GM12801 (cell line): ENCODE measurements around the gene APC2.

Source experiments
- TF ChIP-seq, protein P1 (sequence below): IDR thresholded peaks from one replicate; pipeline ENCODE4 v1.5.1; 2011; ENCODE audit warnings: control low read depth; ENCODE audit not compliant: insufficient read length; ENCODE audit errors: extremely low read depth

APC2 gene

DNA sequence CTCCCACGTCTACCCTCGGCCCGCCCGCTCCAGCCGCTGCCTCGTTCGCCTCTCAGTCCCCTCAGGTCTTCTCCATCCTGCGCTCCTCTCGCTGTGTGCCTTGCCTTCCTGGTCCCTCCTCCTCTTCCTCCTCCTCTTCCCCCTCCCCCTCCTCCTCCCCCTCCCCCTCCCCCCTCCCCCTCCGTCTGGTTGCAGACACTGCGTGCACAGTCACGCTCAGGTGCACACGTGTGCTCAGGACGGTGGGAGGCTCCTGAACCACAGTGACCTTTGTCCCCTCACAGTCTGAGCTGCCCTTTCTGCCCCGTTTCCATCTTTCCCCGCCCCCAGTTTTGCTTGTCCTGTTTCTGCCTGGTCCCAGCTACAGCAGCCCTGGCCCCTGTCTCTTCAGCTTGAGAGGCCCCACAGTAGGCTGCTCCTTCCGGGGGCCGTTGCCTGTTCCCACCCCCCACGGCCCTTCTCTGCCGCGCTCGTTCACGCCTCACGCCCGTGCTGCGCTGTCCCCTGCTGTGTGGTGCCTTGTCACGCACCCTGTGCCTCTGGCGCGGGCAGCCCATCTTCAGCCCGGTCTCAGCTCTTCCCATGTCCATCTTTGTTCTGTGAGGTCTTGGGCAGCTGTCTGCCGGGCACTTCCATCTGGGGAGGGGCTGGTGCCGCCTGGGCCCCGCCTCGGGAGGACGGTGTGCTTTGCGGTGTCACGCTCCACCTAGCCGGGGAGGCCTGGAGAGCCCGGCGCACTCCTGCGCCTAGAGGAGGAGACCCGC lies 25.5 kb upstream of the APC2 start:
- TF ChIP-seq, protein P1, sequence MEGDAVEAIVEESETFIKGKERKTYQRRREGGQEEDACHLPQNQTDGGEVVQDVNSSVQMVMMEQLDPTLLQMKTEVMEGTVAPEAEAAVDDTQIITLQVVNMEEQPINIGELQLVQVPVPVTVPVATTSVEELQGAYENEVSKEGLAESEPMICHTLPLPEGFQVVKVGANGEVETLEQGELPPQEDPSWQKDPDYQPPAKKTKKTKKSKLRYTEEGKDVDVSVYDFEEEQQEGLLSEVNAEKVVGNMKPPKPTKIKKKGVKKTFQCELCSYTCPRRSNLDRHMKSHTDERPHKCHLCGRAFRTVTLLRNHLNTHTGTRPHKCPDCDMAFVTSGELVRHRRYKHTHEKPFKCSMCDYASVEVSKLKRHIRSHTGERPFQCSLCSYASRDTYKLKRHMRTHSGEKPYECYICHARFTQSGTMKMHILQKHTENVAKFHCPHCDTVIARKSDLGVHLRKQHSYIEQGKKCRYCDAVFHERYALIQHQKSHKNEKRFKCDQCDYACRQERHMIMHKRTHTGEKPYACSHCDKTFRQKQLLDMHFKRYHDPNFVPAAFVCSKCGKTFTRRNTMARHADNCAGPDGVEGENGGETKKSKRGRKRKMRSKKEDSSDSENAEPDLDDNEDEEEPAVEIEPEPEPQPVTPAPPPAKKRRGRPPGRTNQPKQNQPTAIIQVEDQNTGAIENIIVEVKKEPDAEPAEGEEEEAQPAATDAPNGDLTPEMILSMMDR, result no peak

DNA sequence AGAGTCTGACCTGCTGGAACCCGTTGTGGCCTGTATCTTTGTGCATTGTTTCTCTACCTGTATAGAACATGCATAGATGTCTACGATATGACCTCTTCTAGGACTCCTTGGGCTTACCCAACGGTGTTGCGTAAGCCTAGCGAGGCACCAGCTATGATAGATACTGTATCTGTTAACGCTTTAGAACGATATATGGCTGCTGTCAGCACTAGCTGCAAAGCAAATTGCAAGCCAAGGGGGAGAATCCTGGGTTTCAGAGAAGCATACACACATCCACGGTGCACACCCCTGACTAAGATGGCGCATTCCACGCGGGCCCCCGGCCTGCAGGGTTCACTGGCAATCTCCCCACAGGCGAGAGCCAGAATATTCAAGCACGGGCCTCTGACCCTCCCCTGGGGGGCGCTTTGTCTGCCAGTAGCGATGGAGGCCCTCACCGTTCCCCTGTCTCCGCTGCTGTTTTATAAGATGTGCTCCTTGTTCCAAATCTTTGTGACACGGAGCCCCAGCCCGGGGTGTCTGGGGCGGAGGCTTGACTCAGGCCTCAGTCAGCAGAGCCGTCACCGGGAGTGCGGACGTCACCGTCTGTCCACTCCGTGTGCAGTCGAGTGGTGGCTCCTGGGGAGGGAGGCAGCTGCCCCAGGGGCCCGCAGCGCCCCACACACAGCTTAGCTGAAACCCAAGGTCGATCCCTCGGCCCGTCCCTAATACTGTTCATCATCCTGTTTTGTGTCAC lies 24.7 kb upstream of the APC2 start:
- TF ChIP-seq, protein P1, result no peak

DNA sequence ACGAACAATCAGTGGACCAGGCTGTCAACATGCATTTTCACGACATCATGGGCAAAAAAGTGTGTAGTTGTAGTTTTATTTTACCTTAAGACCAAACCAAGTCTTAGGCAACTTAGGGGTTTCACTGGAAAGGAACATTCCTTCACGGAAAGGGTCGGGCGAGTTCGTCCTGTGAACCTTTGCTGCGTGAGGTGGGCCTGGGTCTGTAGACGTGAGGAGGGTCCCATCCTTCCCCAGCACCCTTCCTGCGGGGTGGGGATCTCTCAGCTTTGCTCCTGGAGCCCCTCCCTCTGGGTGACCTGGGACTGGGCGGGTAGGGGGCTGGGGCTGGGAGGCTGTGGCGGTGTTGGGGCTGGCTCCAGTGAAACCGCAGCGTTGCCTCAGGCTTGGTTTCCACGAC lies 24.0 kb upstream of the APC2 start:
- TF ChIP-seq, protein P1, result no peak

DNA sequence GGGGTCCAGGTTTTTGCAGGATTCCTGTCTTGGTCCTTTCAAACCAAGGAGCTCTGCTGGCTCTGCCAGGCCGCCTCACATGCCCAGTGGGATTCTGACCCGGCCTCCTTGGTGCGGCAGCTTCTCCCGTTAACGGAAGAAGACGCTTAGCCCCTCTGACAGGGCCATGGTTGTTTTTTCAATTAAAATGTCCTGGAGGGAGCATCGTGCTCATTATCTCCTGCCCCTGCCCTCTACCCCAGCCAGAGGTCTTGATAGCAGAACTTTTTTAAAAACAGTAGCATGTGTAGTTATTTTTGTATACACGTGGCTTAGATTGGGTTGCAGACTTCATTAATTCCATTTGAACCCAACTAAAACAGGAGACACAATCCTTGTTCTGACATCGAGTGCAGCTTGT lies 23.2 kb upstream of the APC2 start:
- TF ChIP-seq, protein P1, result no peak

DNA sequence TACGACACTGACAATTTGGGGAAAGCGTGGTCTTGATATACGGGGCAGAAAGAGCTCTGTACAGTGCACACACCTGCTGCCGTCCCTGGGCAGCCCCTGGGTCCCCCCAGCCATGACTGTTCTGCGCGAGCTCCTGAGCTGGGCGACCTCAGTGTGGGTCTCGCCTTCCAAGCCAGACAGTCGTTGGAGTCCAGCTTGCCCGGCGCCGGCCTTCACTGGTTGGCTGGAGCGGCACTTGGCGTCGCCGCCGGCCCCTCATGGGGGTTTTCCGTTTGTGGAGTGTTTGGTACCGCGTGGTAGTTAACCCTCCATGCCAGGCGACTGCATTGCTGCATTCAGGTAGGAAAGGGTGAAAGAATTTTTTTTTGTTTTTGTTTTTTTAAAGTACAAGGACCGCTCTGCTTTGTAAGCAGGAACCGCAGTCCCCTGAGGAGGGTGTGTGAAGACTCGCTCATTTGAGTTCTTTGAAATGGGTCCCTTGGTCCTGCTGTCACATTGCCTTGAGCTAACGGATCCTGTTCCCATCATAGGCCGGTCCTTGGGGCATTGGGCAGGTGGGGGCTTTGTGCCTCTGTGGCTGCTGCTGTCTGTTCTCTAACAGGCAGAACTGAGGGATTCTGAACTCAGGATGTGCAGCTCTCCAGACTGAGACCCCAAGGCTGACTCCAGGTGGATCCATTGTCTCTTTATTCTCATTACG lies 22.6 kb upstream of the APC2 start:
- TF ChIP-seq, protein P1, result no peak

DNA sequence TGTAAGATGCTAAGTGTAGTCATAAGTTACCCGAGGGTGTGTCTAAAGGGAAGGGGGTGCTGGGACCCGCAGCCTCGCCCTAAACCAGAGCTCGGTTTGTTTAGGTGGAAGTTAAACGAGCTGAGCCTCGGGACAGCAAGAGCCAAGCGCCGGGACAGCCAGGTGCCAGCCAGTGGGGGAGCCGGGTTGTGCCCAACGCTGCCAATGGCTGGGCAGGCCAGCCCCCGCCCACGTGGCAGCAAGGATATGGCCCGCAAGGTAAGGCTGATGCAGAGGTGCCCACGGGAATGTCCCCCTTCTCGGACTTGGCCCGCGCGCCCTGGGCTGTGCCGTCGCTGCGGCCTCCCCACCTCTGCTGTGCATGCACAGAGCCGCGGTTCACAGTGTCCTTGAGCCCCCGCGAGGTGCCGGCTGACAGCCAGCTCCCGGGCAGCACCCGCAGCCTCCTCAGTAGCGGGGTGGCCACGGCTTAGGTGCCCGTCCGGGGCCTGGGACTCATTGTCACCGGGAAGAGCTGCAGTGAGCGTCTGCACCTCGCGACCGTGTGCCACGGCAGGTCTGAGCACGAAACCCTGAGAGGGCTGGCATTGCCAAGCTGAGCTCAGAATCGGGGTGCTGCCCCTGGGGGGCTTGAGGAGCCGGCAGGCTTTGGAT lies 21.1 kb upstream of the APC2 start:
- TF ChIP-seq, protein P1, result no peak

DNA sequence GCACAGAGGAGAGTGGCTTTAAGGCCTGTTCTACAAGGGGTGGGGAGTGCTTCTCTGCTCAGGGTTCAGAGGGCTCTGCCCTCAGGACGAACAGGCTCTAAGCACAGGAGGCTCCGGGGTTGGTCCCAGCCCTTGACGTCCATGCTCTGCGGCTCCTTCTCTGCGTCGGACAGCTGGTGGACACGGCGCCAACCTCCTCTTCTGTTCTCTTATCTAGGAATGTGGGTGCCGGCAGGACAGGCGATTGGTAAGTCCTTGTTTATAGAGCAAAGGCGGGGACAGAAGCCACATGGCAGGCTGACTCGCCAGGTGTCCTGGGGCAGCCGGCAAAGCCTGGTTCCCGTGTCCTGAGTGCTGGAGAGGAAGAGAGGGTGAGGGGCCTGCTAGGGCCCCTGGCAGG lies 20.2 kb upstream of the APC2 start:
- TF ChIP-seq, protein P1, result no peak
